ENCODE results near the gene SVOPL. TPM values are rescaled to one million over a fixed set of nuclear protein-coding genes. Genes with fewer than 3 reads are reported as not detected.
"Not testable (repeated sequence)": the region's sequence is repeated elsewhere in the genome, so short reads cannot be mapped to it uniquely, and the experiment has no call there.

The SVOPL gene
- 7.2 TPM for polyA plus RNA-seq (2012; ENCODE audit: insufficient read depth, insufficient read length)

DNA sequence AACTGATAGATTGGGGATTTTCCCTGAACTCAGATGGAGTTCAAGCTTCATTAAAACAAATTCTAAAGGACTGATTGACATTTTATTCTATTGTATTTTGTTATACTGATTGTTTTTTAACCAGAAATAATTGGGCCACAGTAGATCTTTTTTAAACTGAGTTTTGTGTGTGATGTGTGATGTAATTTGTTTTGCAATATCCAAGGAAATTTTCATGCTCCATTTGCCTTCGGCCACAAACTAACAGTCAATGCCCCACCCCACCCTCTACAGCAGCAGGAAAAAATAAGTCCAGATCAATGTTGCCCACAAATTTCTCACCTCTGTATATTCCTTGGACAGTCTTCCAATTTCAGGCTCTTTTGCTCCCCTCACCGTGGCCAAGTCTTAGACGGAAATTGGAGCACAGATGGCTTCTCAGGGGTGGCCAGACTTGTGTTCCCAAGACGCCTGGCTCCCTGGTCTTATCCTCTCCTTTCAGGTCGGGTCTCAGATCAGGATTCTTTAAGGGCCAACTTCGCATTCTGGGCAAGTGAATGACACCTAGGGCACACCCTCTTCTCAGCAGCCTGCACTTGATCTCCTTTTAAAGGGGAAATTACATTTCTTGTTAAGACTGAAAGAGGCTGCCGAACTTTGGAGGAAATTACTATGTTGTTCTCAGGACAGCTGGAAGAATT is at the start of gene SVOPL:
Gene SVOPL (minus strand): TSS at position 506 of the 680 bp plus-strand sequence. CDS start 22,317 bp downstream, outside the sequence.
- no peak within 1 kb of the TSS for H3K4me3 ChIP-seq (ENCODE audit: low read length)
- no peak for DNase-seq (ENCODE audit: low read depth, low spot score)

DNA sequence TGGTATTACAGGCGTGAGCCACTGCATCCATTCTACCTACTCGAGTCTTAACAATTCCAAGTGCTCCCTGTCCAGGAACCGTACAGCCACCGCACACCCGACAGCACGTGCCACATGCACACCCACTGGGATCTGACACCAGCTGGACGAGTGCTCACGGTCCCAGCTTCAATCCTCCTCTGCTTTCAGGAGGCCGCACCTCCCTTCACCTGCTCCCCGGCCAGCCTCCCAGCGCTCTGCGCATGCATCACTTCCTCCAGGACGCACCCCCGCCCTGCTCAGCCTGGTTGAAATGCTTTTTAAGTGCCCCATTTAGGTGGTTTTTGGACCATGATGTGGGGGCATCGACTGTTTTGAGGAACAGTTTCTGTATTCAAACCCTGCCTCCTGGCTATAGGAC is 49.3 kb upstream of the SVOPL start:
- H3K4me3 ChIP-seq (ENCODE audit: low read length): no peak overlapping the region
- DNase-seq (ENCODE audit: low read depth, low spot score): no peak

GRCh38 chr7:138749960-138750359 is 48.8 kb upstream of the SVOPL start:
- H3K4me3 ChIP-seq (ENCODE audit: low read length): no peak overlapping the region
- no peak for DNase-seq (ENCODE audit: low read depth, low spot score)

DNA sequence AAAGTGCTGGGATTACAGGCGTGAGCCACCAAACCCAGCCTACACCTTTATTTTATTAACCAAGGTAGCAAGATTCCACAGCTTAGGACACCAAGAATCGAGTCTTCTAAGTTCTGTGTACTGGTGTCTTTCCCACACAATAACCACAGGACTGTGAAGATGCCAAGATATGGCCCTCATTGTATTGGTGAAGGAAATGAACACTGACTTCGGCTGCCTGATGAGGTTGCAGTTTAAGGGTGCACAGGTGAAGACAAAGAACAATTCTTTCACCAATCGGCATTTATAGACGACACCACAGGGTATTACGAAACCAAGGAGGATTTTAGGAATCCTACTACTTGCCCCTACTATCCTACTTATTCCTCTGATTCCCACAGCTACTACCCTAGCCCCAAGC is 47.5 kb upstream of the SVOPL start:
- H3K4me3 ChIP-seq (ENCODE audit: low read length): no peak overlapping the region
- DNase-seq (ENCODE audit: low read depth, low spot score): no peak

DNA sequence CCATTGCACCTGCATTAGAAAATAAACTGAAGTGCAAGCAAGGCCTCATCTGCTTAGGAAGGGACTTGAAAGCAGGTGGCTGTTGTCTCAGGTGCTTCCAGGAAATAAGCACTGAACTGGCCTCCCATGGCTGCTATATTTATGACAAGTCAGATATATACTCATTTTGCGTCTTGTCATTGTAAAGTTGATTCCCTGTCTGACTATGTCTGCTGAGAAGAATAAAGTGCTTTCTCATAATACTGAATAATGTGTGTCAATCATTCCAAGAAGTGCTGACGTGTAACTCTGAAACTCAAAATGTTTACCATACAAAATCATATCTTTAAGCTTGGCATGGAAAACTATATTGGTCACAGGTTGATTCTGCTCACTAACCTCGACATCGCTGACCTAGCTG is 44.9 kb upstream of the SVOPL start:
- no peak overlapping the region for H3K4me3 ChIP-seq (ENCODE audit: low read length)
- DNase-seq (ENCODE audit: low read depth, low spot score): no peak

DNA sequence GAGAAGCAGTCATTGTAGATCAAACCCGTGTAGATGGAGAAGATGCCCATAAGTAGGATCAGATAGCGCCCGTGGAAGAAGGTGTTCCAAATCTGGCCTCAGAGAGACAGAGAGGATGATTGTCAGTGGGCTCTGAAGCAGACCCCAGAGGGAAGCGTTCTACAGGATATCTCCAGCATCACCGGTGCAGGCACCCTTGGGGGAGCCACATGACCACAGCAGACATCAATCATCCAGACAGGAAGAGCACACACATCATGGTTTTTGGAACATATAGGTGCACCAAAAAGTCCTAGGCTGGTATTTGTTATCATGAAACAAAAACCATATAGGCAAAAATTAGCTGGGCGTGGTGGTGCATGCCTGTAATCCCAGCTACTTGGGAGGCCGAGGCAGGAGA is 44.0 kb upstream of the SVOPL start:
- peak; percentile 62 for DNase-seq (ENCODE audit: low read depth, low spot score)
- no peak overlapping the region for H3K4me3 ChIP-seq (ENCODE audit: low read length)

GRCh38 chr7:138741453-138741735 is 40.2 kb upstream of the SVOPL start:
- DNase-seq (ENCODE audit: low read depth, low spot score): no peak

GRCh38 chr7:138739859-138740258 is 38.7 kb upstream of the SVOPL start:
- no peak for DNase-seq (ENCODE audit: low read depth, low spot score)
- no peak overlapping the region for H3K4me3 ChIP-seq (ENCODE audit: low read length)

More at GRCh38 chr7:138741453-138741735, 40.2 kb upstream of the SVOPL start:
- no peak overlapping the region for H3K4me3 ChIP-seq (ENCODE audit: low read length)

GRCh38 chr7:138738551-138739335 is 37.6 kb upstream of the SVOPL start:
- no peak overlapping the region for H3K4me3 ChIP-seq (ENCODE audit: low read length)
- DNase-seq (ENCODE audit: low read depth, low spot score): peak; percentile 90

DNA sequence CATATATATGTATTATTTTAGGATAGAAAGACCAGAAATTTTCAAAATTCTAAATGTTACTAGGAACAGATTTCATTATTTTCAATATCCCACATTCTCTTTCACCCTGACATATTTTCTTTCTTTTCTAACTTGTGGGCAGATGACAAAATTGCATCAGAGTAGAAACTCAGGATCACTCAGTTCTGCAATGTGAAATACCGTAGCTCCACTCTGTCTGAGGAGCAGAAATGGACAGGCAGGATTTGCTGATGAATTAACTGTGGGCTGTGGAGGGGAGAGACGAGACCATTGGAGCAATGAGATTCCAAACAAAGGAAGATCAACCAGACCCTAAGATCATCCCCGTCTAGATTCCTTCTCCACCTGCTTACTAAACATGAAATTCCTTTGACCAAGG is 37.0 kb upstream of the SVOPL start:
- no peak overlapping the region for H3K4me3 ChIP-seq (ENCODE audit: low read length)
- DNase-seq (ENCODE audit: low read depth, low spot score): no peak

GRCh38 chr7:138735399-138735798 is 34.2 kb upstream of the SVOPL start:
- no peak for DNase-seq (ENCODE audit: low read depth, low spot score)
- no peak overlapping the region for H3K4me3 ChIP-seq (ENCODE audit: low read length)

DNA sequence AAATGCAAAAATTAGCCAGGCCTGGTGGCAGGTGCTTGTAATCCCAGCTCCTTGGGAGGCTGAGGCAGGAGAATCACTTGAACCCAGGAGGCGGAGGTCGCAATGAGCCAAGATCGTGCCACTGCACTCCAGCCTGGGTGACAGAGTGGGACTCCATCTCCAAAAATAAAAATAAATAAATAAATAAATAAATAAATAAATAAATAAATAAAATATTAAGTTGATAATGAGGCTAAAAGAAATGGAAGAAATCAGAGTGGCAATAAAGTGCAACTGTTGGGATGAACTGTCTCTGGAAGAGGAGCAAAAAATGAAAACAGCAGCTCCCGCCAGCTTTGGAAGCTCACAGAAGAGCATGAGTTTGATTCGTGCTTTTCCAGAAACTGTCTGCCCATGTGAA is 30.6 kb upstream of the SVOPL start:
- not testable (repeated sequence) for DNase-seq (ENCODE audit: low read depth, low spot score); H3K4me3 ChIP-seq (ENCODE audit: low read length)

DNA sequence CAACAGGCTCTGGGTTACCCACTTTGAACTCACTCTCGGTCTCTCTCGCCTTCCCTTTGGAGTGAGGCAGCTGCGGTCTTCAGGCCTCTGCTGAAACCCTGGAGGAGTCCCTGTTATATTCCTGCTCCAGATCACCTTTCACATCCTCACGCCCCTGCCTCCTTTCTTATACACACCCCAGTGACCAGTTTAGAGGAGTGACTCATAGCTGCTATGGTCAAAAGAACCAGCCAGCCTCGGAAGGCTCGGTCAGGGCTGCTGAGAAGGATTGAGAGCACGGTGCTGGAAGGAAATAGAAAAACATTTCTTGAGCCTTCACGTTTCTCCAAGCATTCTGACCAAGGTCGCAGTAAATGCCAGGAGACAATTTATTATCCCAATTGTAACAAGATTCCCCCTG is 28.3 kb upstream of the SVOPL start:
- DNase-seq (ENCODE audit: low read depth, low spot score): no peak
- H3K4me3 ChIP-seq (ENCODE audit: low read length): no peak overlapping the region

GRCh38 chr7:138727336-138728099 is 26.4 kb upstream of the SVOPL start:
- DNase-seq (ENCODE audit: low read depth, low spot score): no peak
- no peak overlapping the region for H3K4me3 ChIP-seq (ENCODE audit: low read length)

DNA sequence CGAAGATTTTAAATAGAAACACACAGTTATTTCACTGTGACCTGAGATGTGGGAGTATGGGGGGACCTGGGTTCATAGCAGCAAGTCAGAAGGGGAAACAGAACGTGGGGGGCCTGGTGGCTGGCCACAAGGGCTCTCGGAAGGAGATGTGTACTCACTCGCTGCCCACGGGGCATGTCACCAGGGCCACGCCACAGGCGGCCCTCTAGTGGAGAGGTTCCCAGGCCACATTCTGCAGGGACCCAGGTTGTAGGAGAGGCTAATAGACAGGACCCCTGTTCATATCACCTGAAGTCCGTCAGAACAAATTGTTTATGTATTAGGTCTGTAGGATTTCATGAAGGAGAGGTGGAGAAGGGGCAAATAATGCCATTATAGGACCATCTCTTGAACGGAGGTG is 25.1 kb upstream of the SVOPL start:
- H3K4me3 ChIP-seq (ENCODE audit: low read length): no peak overlapping the region
- DNase-seq (ENCODE audit: low read depth, low spot score): no peak

DNA sequence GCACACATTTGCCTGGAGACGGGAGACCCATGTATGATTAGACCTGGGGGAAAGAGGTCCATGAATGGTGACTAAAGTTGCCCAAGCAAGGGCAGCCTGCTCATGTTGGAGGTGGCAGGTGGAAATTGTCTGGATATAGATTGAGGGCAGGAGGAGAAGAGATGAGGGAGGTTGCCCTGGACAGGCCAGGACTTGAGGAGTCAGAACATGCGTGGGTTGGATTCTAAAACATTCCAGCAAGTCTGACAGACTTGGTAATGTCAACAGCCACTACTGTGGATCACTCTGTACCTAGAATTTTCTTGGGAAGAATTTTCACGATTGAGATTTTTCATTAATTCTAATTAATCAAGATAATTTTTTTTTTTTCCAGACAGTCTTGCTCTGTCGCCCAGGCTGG is 19.1 kb upstream of the SVOPL start:
- no peak overlapping the region for H3K4me3 ChIP-seq (ENCODE audit: low read length)
- no peak for DNase-seq (ENCODE audit: low read depth, low spot score)

DNA sequence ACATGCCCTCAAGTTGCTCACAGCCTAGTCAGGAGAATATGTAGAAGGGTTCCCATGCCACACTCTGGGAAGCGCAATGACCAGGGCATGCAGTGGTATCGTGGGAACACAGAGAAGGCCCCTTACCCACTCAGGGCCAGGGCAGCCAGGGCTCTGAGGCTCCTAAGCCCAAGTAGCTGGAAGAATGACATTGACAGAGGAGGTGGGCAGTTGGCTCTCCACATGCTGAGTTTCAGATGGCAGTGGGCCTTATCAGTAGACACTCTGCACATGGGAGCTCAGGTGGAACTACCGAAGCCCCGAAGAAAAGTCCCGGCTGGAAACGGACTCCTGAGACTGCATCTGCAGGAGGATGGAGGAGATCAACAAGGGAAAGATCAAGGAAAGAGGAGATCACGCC is 15.7 kb upstream of the SVOPL start:
- no peak overlapping the region for H3K4me3 ChIP-seq (ENCODE audit: low read length)
- DNase-seq (ENCODE audit: low read depth, low spot score): no peak

GRCh38 chr7:138713191-138713590 is 12.0 kb upstream of the SVOPL start:
- DNase-seq (ENCODE audit: low read depth, low spot score): peak; percentile 24
- no peak overlapping the region for H3K4me3 ChIP-seq (ENCODE audit: low read length)

- DNase-seq (ENCODE audit: low read depth, low spot score): no peak
- no peak overlapping the region for H3K4me3 ChIP-seq (ENCODE audit: low read length)
Measured at GRCh38 chr7:138712652-138713051, 11.5 kb upstream of the SVOPL start.

Measured in Jurkat, Clone E6-1 (cell line).